Body of pancreas (tissue), 4 donors: ENCODE measurements around the gene FOXO1. TPM values are rescaled to one million over a fixed set of nuclear protein-coding genes. Genes with fewer than 3 reads are reported as not detected.

ENCODE experiments used
- ATAC-seq: fragments of 150-250 bp; one replicate; pipeline ENCODE4 v1.9.1; 2016
- DNase-seq, 4 donors: peaks; one replicate each; pipeline ENCODE4 v3.0.0-alpha.2; 2019
- H3K27ac ChIP-seq, 4 donors: fragments of 200-600 bp; sonication (generic); 1 replicate in 3 of 4; 2 replicates in 1 of 4; pipeline versions ENCODE4 v1.5.1 to v1.6.1; 2016 to 2019; ENCODE audit warnings: mild to moderate bottlenecking in 1 of 4, mixed read lengths in 1 of 4, moderate library complexity in 1 of 4
- H3K27me3 ChIP-seq, 2 donors: fragments of 200-600 bp; sonication (generic); one replicate each; pipeline ENCODE4 v1.6.0; 2016; ENCODE audit warnings: mild to moderate bottlenecking in 1 of 2
- H3K36me3 ChIP-seq, 2 donors: fragments of 200-600 bp; sonication (generic); replicated peaks in 1 of 2; 2 replicates each; pipeline ENCODE4 v1.5.1; 2016; ENCODE audit warnings: low read depth in 2 of 2; ENCODE audit not compliant: insufficient read depth in 1 of 2
- H3K4me1 ChIP-seq: fragments of 200-600 bp; sonication (generic); one replicate; pipeline ENCODE4 v1.6.0; 2016
- H3K4me3 ChIP-seq, 2 donors: fragments of 200-600 bp; sonication (generic); 1 replicate in 1 of 2; 2 replicates in 1 of 2; pipeline ENCODE4 v1.5.1; 2016 to 2019
- H3K9me3 ChIP-seq, 3 donors: fragments of 200-600 bp; sonication (generic); 1 replicate in 2 of 3; 2 replicates in 1 of 3; pipeline ENCODE4 v1.5.1; 2016
- POLR2A ChIP-seq, 3 donors: fragments of 450-650 bp; IDR thresholded peaks; one replicate each; pipeline ENCODE4 v1.6.1; 2016; ENCODE audit warnings: antibody characterized with exemption in 3 of 3, mild to moderate bottlenecking in 2 of 3
- WGBS, 2 donors: methylation state at CpG; one replicate each; pipeline ENCODE4 v1.1.5; 2017; 5-methylcytosine and 5-hydroxymethylcytosine counted together
- intact Hi-C: fragments of 100-400 bp; cut with DNase I; formaldehyde crosslinking; loops from one replicate; pipeline ENCODE4 v1.15.1; 2023
- total RNA-seq, 2 donors: library from RNA; depleted of rRNA; stranded (reverse); fragments of >200 nt; gene quantifications; one replicate each; pipeline ENCODE4 v1.1.0, GENCODE V29; 2016
- TF ChIP-seq, protein P1 (sequence below), 7 experiments: fragments of 450-650 bp in 4 of 7; fragments of 200-600 bp in 3 of 7; sonication (generic) in 3 of 7; IDR thresholded peaks; one replicate each; pipeline ENCODE4 v1.5.1; 2016 to 2019; ENCODE audit warnings: antibody characterized with exemption in 7 of 7

The FOXO1 gene
- total RNA-seq, 2 donors from 2014 or later: 24.1 to 51.1 TPM

DNA sequence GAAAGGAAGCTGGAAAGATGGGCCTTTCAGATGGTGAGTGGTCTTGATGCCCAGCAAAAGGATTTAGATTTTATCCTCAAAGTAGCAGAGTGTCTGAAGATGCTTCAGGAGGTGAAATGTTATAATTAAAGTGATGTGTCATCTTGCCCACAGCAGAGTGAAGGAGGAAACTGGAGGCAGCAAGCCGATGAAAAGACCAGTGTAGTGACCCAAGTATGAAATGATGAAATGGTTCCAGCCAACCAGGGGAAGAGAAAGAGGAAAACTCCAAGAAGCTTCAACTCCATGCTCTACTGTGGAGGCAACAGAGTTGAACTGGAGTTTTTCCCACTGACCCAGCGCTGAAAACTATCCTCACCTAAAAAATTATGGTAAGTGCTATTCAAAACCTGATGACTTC, 66.7 kb downstream of the FOXO1 start:
- TF ChIP-seq, protein P1, sequence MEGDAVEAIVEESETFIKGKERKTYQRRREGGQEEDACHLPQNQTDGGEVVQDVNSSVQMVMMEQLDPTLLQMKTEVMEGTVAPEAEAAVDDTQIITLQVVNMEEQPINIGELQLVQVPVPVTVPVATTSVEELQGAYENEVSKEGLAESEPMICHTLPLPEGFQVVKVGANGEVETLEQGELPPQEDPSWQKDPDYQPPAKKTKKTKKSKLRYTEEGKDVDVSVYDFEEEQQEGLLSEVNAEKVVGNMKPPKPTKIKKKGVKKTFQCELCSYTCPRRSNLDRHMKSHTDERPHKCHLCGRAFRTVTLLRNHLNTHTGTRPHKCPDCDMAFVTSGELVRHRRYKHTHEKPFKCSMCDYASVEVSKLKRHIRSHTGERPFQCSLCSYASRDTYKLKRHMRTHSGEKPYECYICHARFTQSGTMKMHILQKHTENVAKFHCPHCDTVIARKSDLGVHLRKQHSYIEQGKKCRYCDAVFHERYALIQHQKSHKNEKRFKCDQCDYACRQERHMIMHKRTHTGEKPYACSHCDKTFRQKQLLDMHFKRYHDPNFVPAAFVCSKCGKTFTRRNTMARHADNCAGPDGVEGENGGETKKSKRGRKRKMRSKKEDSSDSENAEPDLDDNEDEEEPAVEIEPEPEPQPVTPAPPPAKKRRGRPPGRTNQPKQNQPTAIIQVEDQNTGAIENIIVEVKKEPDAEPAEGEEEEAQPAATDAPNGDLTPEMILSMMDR (IDR thresholded peaks at IDR 0.05): no peak
- TF ChIP-seq POLR2A (IDR thresholded peaks at IDR 0.05): no peak
- Histone ChIP-seq H3K4me3 (no peak overlapping the region), H3K36me3 (no peaks in the 10 kb centered on the region), H3K27ac (no peak overlapping the region), H3K27me3 (no peaks in the 10 kb centered on the region), H3K4me1 (peaks cover 53% of the 10 kb centered on the region), H3K9me3 (no peaks in the 10 kb centered on the region)
- no peak for DNase-seq
- 55 to 95% methylated on average over 2 of the region's 2 CpGs for WGBS, 2 donors
- no peak for ATAC-seq
- intact Hi-C loops: no loop called here

DNA sequence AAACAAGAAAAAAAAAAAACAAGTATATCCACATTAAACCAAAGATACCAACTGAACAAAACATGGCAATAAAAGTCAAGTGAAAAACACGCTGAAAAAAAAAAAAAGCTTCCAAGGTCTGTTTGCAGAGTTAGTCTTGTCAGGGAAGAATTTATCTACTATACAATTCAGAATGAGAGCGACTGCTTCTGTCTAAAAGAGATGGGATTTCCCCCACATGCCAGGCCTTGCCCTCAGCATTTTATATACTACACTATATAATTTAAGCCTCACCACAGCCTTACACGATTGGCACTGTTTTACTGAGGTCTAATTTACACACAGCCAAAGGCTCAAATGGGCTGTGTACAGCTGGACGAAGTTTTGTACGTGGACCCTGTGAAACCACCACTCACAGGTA, 67.3 kb downstream of the FOXO1 start:
- no peaks in the 10 kb centered on the region for H3K27me3 ChIP-seq
- WGBS, 2 donors: 49 to 59% methylated on average over 5 of the region's 5 CpGs
- TF ChIP-seq, protein P1 (IDR thresholded peaks at IDR 0.05): no peak
- TF ChIP-seq POLR2A (IDR thresholded peaks at IDR 0.05): no peak

DNA sequence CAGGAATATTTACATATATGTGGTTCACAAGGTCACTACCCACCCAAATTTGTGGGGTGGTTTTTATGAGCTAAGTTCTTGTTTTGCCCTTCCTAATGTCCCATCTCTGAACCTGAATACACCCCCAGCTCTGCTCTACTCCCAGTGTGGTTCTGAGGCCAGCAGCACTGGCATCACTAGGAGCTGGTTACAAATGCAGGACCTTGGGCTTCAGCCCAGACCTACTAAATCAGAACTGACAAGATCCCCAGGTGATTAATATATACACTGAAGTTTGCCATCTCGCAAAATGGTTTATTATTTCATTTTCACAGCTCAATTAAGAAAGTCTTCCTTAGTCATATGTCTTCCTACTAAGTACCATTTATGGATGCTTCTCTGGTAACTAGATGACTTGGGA, 67.9 kb downstream of the FOXO1 start:
- 16 to 26% methylated on average over 1 of the region's 1 CpG for WGBS, 2 donors
- Histone ChIP-seq H3K27ac (peak overlapping the region in 2 of 4 donors; percentile 65 to 69), H3K4me1 (peaks cover 59% of the 10 kb centered on the region), H3K36me3 (no peaks in the 10 kb centered on the region), H3K9me3 (no peaks in the 10 kb centered on the region), H3K4me3 (no peak overlapping the region), H3K27me3 (no peaks in the 10 kb centered on the region)
- intact Hi-C loops: no loop called here
- TF ChIP-seq, protein P1 (IDR thresholded peaks at IDR 0.05): no peak
- no peak for TF ChIP-seq POLR2A (IDR thresholded peaks at IDR 0.05)
- peak in 3 of 4 donors; percentile 29 to 50 (median 34) for DNase-seq
- peak; percentile 54 for ATAC-seq

More for the DNA sequence above, 67.3 kb downstream of the FOXO1 start:
- Histone ChIP-seq H3K4me3 (no peak overlapping the region), H3K36me3 (no peaks in the 10 kb centered on the region), H3K9me3 (no peaks in the 10 kb centered on the region), H3K4me1 (peaks cover 58% of the 10 kb centered on the region), H3K27ac (peak overlapping the region in 3 of 4 donors; percentile 9 to 69 (median 65))
- intact Hi-C loops: no loop called here
- no peak for ATAC-seq
- no peak for DNase-seq

DNA sequence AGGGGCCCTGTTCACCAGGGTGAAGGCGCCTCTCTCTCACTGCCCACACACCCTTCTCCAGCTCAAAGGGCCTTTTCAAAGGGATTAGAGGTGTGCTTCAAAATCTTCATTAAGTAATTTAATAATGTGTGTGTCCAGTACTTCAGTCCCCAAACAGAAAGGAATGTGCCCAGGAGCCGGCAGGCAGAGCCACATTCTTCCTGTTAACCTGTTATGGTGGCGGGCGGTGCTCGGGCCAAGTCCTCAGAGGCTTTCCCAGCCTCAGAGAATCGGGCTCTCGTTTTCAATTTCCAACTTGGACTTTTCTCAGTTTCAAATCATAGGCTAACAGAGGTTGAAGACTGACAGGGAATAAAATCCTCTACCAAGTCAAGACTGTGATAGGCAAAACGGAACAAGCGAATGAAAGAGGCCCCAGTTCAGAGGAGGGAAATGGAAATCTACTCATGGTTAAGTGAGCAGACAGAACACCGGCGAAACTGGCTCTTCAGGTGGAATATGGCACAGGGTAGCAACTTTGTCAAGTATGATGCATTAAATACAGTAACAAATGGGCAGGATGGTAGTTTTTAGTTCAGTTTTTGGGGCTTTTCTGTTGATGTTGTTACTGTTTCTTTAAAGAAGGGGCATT, 68.6 kb downstream of the FOXO1 start:
- peak overlapping the region; percentile 37 to 69 (median 65) for H3K27ac ChIP-seq
- WGBS, 2 donors: 54 to 69% methylated on average over 11 of the region's 11 CpGs
- peak; percentile 72 for ATAC-seq
- intact Hi-C loops: no loop called here
- no peak for TF ChIP-seq POLR2A (IDR thresholded peaks at IDR 0.05)
- TF ChIP-seq, protein P1 (IDR thresholded peaks at IDR 0.05): no peak
- H3K4me1 ChIP-seq: peaks cover 59% of the 10 kb centered on the region
- peak; percentile 29 to 48 (median 42) for DNase-seq
- no peaks in the 10 kb centered on the region for H3K36me3 ChIP-seq
- no peaks in the 10 kb centered on the region for H3K27me3 ChIP-seq
- no peaks in the 10 kb centered on the region for H3K9me3 ChIP-seq
- no peak overlapping the region for H3K4me3 ChIP-seq

DNA sequence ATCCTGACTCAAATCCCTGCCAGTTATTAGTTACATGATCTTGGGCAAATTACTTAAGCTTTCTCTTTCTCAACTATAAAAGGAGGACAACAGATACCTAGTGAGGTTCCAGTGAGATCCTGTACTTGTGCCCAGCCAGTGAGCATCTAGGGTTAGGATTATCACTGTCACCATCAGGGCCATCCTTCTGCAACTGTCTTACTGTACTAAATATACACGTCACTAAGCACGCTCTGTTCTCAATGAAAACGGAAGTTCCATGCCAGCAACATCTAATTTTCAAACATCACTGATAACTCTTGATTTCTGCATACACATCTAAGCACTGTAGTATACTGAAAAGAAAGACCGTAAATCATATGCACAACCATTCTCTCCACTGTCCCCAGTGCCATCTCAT, 70.0 kb downstream of the FOXO1 start:
- TF ChIP-seq, protein P1 (IDR thresholded peaks at IDR 0.05): no peak
- no peak for TF ChIP-seq POLR2A (IDR thresholded peaks at IDR 0.05)
- ATAC-seq (no peak), DNase-seq (no peak)
- 73 to 74% methylated on average over 4 of the region's 4 CpGs for WGBS, 2 donors
- H3K27me3 ChIP-seq: no peaks in the 10 kb centered on the region
- H3K4me1 ChIP-seq: peaks cover 59% of the 10 kb centered on the region
- H3K4me3 ChIP-seq: no peak overlapping the region
- H3K36me3 ChIP-seq: no peaks in the 10 kb centered on the region
- H3K9me3 ChIP-seq: no peaks in the 10 kb centered on the region
- intact Hi-C loops: no loop called here
- H3K27ac ChIP-seq: peak overlapping the region in 2 of 4 donors; percentile 65 to 69
